SK-N-SH (cell line): ENCODE data around the gene PTX3.

Source experiments
- CTCF ChIP-seq: fragments of 200-600 bp; sonication (generic); IDR thresholded peaks from 2 replicates; pipeline ENCODE4 v1.6.1; 2017; ENCODE audit warnings: antibody characterized with exemption, mild to moderate bottlenecking, moderate library complexity
- RFX5 ChIP-seq: IDR thresholded peaks from 2 replicates; pipeline ENCODE4 v1.6.1; 2012; ENCODE audit warnings: mild to moderate bottlenecking, improper control_type of control experiment, low read length
- ZBTB33 ChIP-seq: IDR thresholded peaks from 2 replicates; pipeline ENCODE4 v1.4.0; 2012; ENCODE audit warnings: low read depth, borderline replicate concordance

- no peak for TF ChIP-seq CTCF
- TF ChIP-seq ZBTB33 = no peak
- no peak for TF ChIP-seq RFX5
Measured at GRCh38 chr3:157417247-157417646, 19.4 kb upstream of the PTX3 start.
